Effector CD4-positive, alpha-beta T cell (primary cell): ENCODE results near the gene NOS1AP.

Experiments
- DNase-seq: peaks from one replicate; pipeline ENCODE4 v3.0.0-alpha.2; 2020

The NOS1AP gene

GRCh38 chr1:162223488-162223887 is 154.0 kb downstream of the NOS1AP start:
- DNase-seq = no peak

- no peak for DNase-seq
Measured at GRCh38 chr1:162224267-162224666, 154.8 kb downstream of the NOS1AP start.

DNA sequence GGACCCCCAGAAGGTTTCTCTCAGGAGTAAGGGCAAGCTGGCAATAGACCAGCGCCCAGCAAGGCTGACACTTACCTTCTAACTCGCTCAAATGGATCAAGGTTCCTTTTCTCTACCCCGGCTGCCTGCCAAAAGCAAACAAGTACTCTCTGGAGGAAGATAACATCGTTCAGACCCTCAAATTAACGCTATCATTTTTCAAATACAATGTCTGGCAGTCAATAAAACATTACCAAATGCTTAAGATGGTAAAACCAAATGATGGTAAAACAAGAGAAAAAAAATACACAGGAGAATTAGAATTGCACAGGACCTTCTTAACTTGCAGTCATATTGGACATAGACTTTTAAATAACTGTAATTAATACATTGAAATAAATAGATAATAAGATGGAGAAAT is 159.1 kb downstream of the NOS1AP start:
- no peak for DNase-seq

GRCh38 chr1:162229549-162229948 is 160.1 kb downstream of the NOS1AP start:
- no peak for DNase-seq

DNA sequence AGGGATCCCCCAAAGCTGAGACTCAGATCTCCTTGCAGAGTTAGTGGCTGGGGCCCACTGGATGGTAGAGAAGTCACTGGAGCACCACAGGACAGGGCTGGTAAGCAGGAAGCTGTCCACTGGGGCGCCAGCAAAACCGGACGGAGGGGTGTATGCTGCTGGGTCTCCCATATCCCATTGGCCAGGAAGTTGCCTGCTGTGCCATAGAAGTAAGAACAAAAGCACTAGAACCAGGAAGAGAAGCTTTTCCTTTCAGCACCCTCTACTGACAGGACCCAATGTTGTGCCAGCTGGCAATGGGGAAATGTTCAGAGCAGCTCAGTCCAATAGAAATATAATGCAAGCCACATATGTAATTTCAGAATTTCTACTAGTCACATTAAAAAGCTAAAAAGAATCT is 160.6 kb downstream of the NOS1AP start:
- DNase-seq = no peak

DNA sequence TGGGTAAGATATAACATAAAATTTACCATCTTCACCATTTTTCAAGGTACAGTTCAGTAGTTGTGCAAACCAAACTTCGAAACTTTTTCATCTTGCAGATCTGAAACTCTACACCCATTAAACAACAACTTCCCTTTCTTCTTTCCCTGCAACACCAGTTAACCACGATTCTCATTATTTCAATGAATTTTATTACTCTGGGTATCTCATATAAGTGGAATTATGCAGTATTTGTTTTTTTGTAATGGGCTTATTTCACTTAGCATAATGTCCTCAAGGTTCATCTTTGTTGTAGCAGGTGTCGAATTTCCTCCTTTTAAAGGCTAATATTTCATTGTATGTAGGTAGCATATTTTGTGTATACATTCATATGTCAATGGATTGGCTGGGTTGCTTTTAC is 161.0 kb downstream of the NOS1AP start:
- DNase-seq = no peak

DNA sequence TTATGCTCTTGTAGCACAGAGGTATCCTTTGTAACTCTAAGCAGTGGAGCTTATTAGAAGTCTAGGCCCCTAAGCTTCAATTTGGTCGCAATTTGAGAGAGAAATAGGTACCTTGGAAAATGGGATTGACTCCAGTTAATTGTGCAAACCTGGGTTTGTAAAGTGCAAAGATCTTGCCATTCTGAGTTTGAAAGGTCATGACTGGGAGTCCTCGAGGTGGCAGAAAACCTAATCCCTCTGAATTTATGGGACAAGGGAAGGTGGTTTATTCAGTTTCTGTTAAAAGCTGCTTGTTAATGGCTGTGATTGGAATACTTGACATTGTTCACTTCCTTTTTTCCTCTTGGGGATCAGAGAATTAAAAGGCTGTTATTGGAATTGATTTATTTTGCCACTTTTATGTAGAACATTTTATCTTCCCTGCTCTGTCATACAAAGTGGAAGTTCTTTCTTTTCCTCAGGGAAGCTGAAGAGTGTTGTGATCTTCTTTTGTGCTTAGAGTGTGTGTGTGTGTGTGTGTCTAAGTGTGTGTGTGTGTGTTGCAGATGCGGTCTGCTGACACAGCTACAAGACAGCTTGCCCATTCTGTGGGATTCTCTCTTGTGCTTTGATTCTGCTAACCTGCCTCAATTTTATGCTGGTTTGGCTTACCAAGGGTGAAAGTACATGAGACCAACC is 162.7 kb downstream of the NOS1AP start:
- no peak for DNase-seq

DNA sequence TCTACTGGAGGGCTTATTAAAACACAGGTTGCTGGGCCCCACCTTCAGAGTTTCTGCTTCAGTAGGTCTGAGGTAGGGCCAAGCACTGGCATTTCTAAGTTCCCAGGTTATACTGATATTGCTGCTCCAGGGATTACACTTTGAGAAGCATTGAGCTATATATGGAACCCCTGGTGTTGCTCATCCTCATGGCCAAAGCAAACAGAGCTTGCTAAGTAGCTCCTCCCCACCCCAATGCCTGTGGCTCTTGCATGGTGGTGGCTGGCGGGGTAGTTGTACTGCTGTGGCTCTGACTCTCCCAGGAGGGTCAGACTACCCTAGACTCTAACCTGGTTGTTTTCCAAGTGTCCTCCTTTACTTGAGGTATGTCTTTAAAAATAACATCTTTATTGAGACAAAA is 163.6 kb downstream of the NOS1AP start:
- no peak for DNase-seq

GRCh38 chr1:162233937-162234336 is 164.4 kb downstream of the NOS1AP start:
- no peak for DNase-seq

DNA sequence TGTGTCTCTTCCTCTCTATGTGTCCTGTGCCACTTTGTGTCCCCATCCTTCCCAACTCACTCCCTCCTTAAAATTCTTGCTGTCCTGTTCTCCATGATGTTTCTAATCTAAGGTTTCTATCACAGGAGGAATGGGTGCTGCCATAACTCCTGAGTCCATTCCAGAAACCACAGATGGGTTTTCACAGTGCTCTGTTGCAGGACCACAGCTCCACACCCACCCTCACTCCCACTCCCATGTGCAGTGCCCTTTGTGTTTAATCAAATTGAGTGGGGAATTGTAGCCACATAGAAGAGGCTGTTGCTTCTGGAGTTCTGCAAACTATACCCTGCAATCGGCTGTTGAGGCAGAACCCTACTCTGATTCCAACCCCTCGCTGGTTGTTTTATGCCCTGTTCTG is 165.1 kb downstream of the NOS1AP start:
- DNase-seq = no peak

DNA sequence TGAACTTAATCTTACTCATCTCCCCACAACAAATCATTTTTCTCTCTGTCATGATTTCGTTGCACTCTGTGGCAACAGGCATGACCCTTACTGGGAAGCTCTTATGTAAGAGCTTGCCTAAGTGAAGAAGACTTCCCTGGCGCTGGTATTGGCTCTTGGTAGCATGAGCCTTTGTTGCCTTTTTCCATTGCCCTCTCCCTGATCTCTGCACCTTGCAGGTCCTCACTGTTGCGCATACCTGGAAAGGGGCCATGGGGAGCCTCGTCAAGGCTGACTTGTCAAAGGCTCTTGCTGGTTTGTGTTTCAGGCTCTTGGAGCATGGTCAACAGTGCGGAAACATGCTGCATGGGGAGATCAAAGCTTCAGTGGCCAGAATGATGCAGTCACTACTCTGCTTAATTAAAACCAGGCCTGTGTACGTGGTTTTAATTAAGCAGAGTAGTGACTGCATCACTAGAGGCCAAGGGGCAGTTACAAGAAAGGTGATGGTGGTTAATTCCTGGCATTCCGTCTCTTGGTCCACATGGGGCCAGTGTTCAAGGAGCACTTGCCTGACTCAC is 165.8 kb downstream of the NOS1AP start:
- no peak for DNase-seq

DNA sequence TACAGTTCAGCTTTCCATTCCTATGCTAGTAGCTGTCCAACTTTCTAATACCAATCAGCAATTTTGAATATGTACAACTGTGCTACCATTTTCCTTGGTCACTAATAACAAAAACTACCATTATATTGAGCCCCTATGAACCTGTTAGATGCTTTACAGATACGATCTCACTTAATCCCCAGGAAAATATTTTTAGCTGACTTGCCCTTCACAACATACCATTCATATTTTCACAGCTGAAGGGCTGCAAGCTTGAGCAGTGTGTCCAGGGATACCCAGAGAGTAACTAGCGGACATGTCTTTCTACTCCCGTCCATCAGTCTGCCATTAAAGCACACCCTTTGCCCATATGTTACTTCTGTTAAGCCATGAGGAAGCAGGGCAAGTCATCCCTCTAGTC is 166.7 kb downstream of the NOS1AP start:
- no peak for DNase-seq

DNA sequence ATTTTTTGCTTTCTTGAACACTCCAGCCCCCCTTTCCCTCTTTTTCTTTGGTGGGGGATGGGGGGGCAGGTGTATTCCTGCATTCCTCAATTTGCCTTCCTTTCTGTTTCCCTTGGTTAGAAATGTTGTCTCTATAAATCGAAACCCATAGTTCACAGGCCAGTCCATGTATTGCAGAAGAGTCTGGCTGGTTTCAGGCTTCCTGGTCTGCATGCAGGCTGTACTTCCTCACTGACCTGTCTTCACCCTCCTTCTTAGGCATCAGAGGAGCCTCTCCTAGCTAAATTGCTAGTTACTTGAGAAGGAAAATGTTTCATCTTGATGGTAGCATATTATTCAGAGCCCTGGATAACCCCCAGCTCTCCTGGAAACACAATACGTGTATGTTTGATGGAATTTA is 167.1 kb downstream of the NOS1AP start:
- DNase-seq = no peak

DNA sequence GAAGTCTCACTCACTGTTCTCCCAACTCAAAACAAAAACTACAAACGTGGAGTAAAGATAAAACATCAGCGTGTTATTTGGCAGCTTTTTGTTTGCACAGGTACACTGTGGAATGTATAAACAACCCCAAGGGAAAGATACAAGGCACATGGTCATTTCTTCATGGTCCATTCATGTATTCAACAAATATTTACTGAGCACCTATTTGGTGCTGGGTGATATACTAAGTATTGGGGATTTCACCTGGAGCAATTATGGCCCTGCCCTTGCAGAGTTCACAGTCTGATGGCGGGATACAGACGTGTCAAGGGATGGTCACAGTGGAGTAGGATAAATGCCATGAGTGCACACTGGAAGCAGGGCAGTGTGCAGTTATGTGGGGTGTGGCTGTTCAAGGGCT is 171.1 kb downstream of the NOS1AP start:
- no peak for DNase-seq

GRCh38 chr1:162242804-162243203 is 173.3 kb downstream of the NOS1AP start:
- no peak for DNase-seq

- DNase-seq = no peak
Measured at GRCh38 chr1:162248854-162249535, 179.5 kb downstream of the NOS1AP start.

GRCh38 chr1:162250004-162250730 is 180.7 kb downstream of the NOS1AP start:
- DNase-seq = no peak

- DNase-seq = no peak
Measured at GRCh38 chr1:162251102-162251501, 181.6 kb downstream of the NOS1AP start.

DNA sequence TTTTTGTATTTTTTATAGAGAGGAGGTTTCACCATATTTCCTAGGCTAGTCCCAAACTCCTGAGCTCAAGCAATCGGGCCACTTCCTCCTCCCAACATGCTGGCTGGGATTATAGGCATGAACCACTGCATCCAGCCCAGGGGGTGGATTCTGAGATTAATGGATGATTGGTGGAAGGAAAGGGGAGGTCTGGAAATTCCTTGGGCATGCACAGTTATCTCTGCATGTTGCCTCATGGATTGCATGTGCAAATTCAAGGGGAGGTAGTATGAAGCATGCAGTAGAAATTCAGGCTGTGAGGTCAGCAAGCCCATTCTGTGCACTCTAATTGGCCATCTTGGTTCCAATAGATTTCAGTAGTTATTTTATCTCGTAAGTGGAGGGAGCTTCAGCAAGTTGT is 182.7 kb downstream of the NOS1AP start:
- no peak for DNase-seq

GRCh38 chr1:162253790-162254189 is 184.3 kb downstream of the NOS1AP start:
- no peak for DNase-seq

GRCh38 chr1:162256287-162256686 is 186.8 kb downstream of the NOS1AP start:
- DNase-seq = no peak

- DNase-seq = no peak
Measured at GRCh38 chr1:162258394-162258793, 188.9 kb downstream of the NOS1AP start.

- DNase-seq = no peak
Measured at GRCh38 chr1:162259894-162260455, 190.5 kb downstream of the NOS1AP start.
